ENCODE measurements around the gene PGM3.

PGM3 gene

DNA sequence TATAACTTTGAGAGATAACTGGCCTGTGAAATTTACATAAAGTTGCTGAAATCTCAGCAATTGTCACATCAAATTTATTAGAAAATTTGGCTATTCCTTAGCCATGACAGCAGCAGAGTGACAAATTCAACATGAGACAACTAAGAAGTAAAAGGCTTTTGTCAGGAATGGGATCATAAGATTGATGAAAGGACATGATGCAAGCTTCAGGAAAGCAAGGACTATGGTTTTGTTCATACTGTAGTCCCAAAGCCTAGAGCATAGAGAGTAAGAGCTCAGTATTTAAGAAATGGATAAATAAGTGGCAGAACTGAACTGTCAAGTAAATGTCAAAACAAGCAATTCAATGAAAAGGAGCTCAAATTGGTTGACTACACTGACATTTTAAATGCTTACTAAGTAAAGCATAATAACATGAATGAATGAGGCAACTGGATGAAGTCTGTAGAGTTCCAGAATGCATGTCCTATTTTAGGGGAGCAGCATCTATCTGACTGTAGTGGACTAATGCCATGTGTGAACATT lies 12.6 kb downstream of the PGM3 start:
- Histone ChIP-seq H3K4me3 (ENCODE audit: low read length) (no peak overlapping the region), H3K9ac (ENCODE audit: low read depth, low read length) (no peak overlapping the region), H3K4me1 (ENCODE audit: insufficient read depth, low read length) (peaks cover 5% of the 10 kb centered on the region), H3K27ac (ENCODE audit: low read length) (no peak overlapping the region), H3K9me3 (ENCODE audit: insufficient read depth, low read depth, low read length) (no peaks in the 10 kb centered on the region), H3K27me3 (ENCODE audit: insufficient read depth, low read length) (no peaks in the 10 kb centered on the region), H3K36me3 (ENCODE audit: insufficient read depth, low read depth, low read length) (peaks cover 90% of the 10 kb centered on the region)

DNA sequence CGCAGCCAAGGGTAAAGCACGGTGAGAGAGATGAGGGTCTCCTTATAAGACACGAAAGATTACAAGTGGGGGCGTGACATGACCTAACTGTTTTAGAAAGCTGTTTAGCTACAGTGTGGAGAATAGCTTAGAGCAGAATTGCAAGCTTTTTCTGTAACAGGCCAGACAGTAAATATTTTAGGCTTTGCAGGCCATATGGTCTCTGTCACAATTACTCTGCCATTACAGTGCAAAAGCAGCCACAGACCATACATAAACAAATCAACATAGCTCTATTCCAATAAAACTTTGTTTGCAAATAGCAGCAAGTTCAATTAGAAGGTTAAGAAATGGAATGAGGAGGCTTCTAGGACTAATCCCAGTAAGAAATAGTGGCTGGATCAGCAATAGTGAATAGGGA lies 16.8 kb downstream of the PGM3 start:
- Histone ChIP-seq H3K27me3 (ENCODE audit: insufficient read depth, low read length) (no peaks in the 10 kb centered on the region), H3K4me1 (ENCODE audit: insufficient read depth, low read length) (peaks cover 1% of the 10 kb centered on the region), H3K4me3 (ENCODE audit: low read length) (no peak overlapping the region), H3K27ac (ENCODE audit: low read length) (no peak overlapping the region), H3K36me3 (ENCODE audit: insufficient read depth, low read depth, low read length) (peaks cover 94% of the 10 kb centered on the region), H3K9ac (ENCODE audit: low read depth, low read length) (no peak overlapping the region), H3K9me3 (ENCODE audit: insufficient read depth, low read depth, low read length) (no peaks in the 10 kb centered on the region)

DNA sequence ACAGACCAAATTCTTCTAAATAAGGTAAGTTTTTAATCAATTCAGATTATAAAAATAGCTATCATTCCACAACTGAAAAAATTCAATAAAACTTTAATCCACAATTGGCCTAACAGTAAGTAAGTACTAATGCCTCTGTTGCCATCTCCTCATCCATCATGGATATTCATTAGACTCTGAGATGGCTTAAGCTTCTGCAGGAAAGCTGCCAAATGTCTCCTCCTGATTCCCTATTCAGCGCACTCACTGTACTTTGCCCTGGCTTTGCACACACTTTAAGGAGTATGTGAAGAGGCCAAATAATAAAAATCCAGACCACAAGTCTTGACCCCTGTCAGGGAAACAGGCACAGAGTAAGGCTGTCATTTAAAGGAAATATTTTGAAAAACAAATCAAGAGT lies 23.6 kb downstream of the PGM3 start:
- Histone ChIP-seq H3K9ac (ENCODE audit: low read depth, low read length) (no peak overlapping the region), H3K4me1 (ENCODE audit: insufficient read depth, low read length) (no peaks in the 10 kb centered on the region), H3K36me3 (ENCODE audit: insufficient read depth, low read depth, low read length) (peaks cover 98% of the 10 kb centered on the region), H3K9me3 (ENCODE audit: insufficient read depth, low read depth, low read length) (no peaks in the 10 kb centered on the region), H3K27me3 (ENCODE audit: insufficient read depth, low read length) (no peaks in the 10 kb centered on the region), H3K27ac (ENCODE audit: low read length) (no peak overlapping the region), H3K4me3 (ENCODE audit: low read length) (no peak overlapping the region)

DNA sequence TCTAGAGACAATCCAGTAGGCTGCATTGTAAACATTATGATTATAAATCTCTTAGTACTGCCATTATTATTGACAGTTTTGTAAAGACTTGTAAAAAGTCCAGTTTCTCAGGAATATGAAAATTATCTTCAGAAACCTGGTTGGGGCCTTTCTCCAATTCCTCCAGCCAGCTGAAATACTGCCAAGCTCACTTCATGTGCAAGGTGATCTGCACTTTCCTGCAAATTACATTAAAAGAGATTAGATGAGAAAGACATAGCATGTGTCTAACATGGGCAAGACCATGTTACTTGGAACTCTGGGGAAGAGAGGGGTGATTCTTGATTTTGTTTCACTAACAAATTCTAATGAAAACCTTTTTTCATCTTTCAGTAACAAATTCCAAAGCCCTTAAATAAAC lies 24.0 kb downstream of the PGM3 start:
- H3K36me3 ChIP-seq (ENCODE audit: insufficient read depth, low read depth, low read length) = peaks cover 98% of the 10 kb centered on the region
- no peak overlapping the region for H3K27ac ChIP-seq (ENCODE audit: low read length)
- H3K4me1 ChIP-seq (ENCODE audit: insufficient read depth, low read length) = no peaks in the 10 kb centered on the region
- H3K9ac ChIP-seq (ENCODE audit: low read depth, low read length) = no peak overlapping the region
- no peaks in the 10 kb centered on the region for H3K9me3 ChIP-seq (ENCODE audit: insufficient read depth, low read depth, low read length)
- H3K4me3 ChIP-seq (ENCODE audit: low read length) = no peak overlapping the region
- no peaks in the 10 kb centered on the region for H3K27me3 ChIP-seq (ENCODE audit: insufficient read depth, low read length)

DNA sequence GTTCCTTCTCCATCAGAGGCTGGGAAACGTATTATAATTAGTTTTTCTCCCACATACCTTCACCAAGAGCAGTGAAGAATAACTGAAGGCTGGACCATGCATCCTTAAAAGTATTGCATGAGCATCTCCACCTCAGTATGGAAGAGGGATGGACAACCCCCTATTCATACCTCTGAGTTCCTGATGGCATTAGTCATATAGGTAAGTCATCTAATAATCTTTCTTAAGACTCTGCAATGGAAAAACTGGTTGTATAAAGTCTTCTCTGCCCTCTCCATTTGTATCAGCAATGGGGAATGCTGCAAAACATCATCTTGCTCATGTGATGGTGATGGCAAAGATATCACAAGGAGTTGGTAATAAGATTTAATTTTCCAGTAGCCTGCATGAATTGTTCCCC lies 24.5 kb downstream of the PGM3 start:
- H3K36me3 ChIP-seq (ENCODE audit: insufficient read depth, low read depth, low read length) = peaks cover 98% of the 10 kb centered on the region
- H3K27ac ChIP-seq (ENCODE audit: low read length) = no peak overlapping the region
- H3K9ac ChIP-seq (ENCODE audit: low read depth, low read length) = no peak overlapping the region
- H3K9me3 ChIP-seq (ENCODE audit: insufficient read depth, low read depth, low read length) = no peaks in the 10 kb centered on the region
- no peak overlapping the region for H3K4me3 ChIP-seq (ENCODE audit: low read length)
- no peaks in the 10 kb centered on the region for H3K4me1 ChIP-seq (ENCODE audit: insufficient read depth, low read length)
- H3K27me3 ChIP-seq (ENCODE audit: insufficient read depth, low read length) = no peaks in the 10 kb centered on the region

DNA sequence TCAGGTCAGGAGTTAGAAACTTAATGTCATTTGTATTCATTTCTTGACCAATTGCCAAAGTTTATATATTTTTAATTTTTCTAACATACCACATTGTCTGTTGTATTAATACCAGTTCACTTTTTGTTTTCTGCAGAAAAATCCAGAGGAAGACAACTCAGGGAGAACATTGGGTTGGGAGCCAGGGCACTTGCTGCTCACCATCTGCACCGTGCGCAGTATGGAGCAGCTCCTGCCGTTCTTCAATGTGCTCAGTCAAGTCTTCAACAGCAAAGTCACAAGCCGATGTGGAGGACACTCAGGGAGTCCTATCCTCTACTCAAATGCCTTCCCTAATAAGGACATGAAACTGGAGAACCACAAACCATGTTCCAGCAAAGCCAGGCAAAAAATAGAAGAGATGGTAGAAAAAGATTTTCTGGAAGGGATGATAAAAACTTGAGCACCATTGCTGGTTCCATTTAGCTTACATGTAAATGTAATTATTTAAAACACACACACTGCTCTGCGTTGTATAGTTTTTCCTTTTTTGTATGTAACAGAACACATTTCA lies 25.3 kb downstream of the PGM3 start:
- H3K9me3 ChIP-seq (ENCODE audit: insufficient read depth, low read depth, low read length) = no peaks in the 10 kb centered on the region
- H3K27ac ChIP-seq (ENCODE audit: low read length) = no peak overlapping the region
- H3K27me3 ChIP-seq (ENCODE audit: insufficient read depth, low read length) = no peaks in the 10 kb centered on the region
- H3K4me1 ChIP-seq (ENCODE audit: insufficient read depth, low read length) = no peaks in the 10 kb centered on the region
- H3K9ac ChIP-seq (ENCODE audit: low read depth, low read length) = no peak overlapping the region
- H3K4me3 ChIP-seq (ENCODE audit: low read length) = no peak overlapping the region
- H3K36me3 ChIP-seq (ENCODE audit: insufficient read depth, low read depth, low read length) = peaks cover 98% of the 10 kb centered on the region

DNA sequence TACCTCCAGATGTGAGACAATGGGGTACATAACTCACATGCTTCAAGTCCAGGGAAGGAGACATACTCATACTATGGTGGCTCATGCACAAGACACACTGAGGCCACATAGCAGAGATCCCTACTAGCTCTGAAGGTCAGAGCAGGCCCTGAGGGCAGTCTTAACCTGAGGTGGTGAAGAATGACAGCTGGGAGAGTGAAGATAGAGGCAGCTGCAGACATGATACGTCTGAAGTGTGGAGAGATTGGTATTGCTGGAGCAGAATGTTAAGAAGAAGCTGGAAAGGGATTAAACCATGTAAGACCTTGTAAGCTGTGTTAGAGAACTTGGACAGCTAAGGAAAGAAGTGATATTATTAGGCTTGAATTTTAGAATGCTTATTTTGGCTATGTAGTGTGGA lies 32.9 kb downstream of the PGM3 start:
- H3K9me3 ChIP-seq (ENCODE audit: insufficient read depth, low read depth, low read length) = no peaks in the 10 kb centered on the region
- no peaks in the 10 kb centered on the region for H3K4me1 ChIP-seq (ENCODE audit: insufficient read depth, low read length)
- no peak overlapping the region for H3K9ac ChIP-seq (ENCODE audit: low read depth, low read length)
- H3K4me3 ChIP-seq (ENCODE audit: low read length) = no peak overlapping the region
- no peaks in the 10 kb centered on the region for H3K27me3 ChIP-seq (ENCODE audit: insufficient read depth, low read length)
- peaks cover 69% of the 10 kb centered on the region for H3K36me3 ChIP-seq (ENCODE audit: insufficient read depth, low read depth, low read length)
- no peak overlapping the region for H3K27ac ChIP-seq (ENCODE audit: low read length)

DNA sequence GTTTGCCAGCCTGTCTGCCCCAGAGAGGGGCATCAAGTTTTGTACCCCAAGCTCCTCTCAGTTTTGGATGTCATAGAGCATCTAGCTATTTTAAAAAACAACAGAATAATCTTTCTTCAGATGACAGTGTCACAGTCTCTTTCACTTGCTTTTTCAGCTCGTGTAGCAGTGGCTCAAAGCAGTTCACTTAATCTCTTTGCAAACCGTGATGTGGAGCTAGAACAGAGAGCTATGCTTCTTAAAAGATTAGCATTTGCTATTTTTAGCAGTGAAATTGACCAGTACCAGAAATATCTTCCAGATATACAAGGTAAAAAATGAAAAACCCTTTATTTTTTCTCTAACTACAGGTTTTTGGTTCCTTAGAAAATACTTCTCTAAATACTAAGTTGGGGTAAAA lies 37.3 kb downstream of the PGM3 start:
- Histone ChIP-seq H3K4me3 (ENCODE audit: low read length) (no peak overlapping the region), H3K9ac (ENCODE audit: low read depth, low read length) (no peak overlapping the region), H3K4me1 (ENCODE audit: insufficient read depth, low read length) (no peaks in the 10 kb centered on the region), H3K36me3 (ENCODE audit: insufficient read depth, low read depth, low read length) (peaks cover 77% of the 10 kb centered on the region), H3K9me3 (ENCODE audit: insufficient read depth, low read depth, low read length) (no peaks in the 10 kb centered on the region), H3K27ac (ENCODE audit: low read length) (no peak overlapping the region), H3K27me3 (ENCODE audit: insufficient read depth, low read length) (no peaks in the 10 kb centered on the region)

DNA sequence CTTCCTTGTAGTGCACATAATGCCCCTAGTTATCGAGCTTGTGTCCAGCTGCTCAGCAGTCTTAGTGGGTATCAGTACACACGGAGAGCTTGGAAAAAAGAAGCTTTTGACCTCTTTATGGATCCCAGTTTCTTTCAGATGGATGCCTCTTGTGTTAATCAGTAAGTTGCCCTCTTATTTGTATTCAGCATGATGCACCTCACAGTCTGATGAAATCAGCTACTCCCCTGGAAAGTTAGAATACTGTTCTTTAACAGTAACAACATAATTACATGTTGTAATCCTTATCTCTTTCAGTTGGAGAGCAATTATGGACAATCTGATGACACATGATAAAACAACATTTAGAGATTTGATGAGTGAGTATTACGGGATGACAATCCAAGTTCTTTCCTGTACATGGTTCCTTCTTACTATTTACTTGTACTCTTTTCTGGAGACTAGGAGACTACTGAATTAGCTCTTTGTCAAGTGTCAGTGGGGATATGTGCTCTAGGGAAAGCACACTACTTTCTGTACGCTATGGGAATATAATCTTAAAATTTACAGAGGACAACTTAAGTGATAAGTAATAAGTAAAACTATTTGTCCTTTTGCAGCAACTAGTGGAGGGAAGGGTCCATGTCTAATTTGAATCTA lies 39.1 kb downstream of the PGM3 start:
- Histone ChIP-seq H3K4me3 (ENCODE audit: low read length) (no peak overlapping the region), H3K9ac (ENCODE audit: low read depth, low read length) (no peak overlapping the region), H3K27ac (ENCODE audit: low read length) (no peak overlapping the region), H3K36me3 (ENCODE audit: insufficient read depth, low read depth, low read length) (peaks cover 62% of the 10 kb centered on the region), H3K4me1 (ENCODE audit: insufficient read depth, low read length) (no peaks in the 10 kb centered on the region), H3K27me3 (ENCODE audit: insufficient read depth, low read length) (no peaks in the 10 kb centered on the region), H3K9me3 (ENCODE audit: insufficient read depth, low read depth, low read length) (no peaks in the 10 kb centered on the region)

DNA sequence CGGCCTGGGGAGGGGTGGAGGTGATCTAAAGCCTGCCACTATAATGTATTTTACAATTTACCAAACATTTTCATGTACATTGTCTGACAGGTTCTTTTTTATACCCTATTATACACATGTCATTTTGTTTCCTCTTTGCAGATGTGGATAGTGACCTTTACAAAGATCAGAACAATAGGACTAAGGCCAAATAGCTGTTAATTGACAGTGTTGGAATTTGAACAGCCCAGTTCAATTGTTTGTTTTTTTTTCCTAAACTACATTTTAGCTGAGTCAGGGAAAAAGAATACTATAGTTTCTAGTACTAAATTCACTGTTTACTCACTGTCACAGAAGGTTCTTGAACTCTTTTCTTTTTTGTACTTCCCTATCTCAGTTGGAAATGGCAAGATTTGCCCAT lies 40.2 kb downstream of the PGM3 start:
- Histone ChIP-seq H3K9ac (ENCODE audit: low read depth, low read length) (no peak overlapping the region), H3K27ac (ENCODE audit: low read length) (no peak overlapping the region), H3K4me1 (ENCODE audit: insufficient read depth, low read length) (no peaks in the 10 kb centered on the region), H3K27me3 (ENCODE audit: insufficient read depth, low read length) (no peaks in the 10 kb centered on the region), H3K36me3 (ENCODE audit: insufficient read depth, low read depth, low read length) (peaks cover 70% of the 10 kb centered on the region), H3K9me3 (ENCODE audit: insufficient read depth, low read depth, low read length) (no peaks in the 10 kb centered on the region), H3K4me3 (ENCODE audit: low read length) (no peak overlapping the region)

DNA sequence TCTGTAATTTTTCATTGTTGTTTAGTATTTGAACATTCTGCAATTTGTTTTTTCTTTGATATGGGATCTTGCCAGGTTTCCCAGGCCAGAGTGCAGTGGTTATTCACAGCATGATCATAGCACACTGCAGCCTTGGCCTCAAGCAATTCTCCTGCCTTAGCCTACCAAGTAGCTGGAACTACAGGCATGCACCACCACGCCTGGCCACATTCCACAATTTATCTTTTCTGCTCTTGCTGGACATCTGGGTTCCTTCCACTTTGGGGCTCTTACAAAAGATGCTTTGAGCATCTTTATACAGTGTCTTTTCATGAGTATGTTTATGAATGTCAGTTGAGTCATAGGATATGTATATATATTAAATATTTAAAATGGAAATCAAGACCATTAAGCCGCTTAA lies 42.0 kb downstream of the PGM3 start:
- Histone ChIP-seq H3K27ac (ENCODE audit: low read length) (no peak overlapping the region), H3K9ac (ENCODE audit: low read depth, low read length) (no peak overlapping the region), H3K9me3 (ENCODE audit: insufficient read depth, low read depth, low read length) (no peaks in the 10 kb centered on the region), H3K4me3 (ENCODE audit: low read length) (no peak overlapping the region), H3K36me3 (ENCODE audit: insufficient read depth, low read depth, low read length) (peaks cover 61% of the 10 kb centered on the region), H3K27me3 (ENCODE audit: insufficient read depth, low read length) (no peaks in the 10 kb centered on the region), H3K4me1 (ENCODE audit: insufficient read depth, low read length) (no peaks in the 10 kb centered on the region)

DNA sequence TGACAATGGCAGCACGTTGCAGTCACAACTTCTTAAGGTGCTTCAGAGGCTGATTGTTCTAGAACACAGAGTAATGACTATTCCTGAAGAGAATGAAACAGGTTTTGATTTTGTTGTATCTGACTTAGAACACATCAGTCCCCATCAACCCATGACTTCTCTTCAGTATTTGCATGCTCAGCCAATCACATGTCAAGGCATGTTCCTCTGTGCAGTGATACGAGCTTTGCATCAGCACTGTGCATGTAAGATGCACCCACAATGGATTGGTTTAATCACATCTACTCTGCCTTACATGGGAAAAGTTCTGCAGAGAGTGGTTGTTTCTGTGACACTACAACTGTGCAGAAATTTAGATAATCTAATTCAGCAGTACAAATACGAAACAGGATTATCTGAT lies 54.3 kb downstream of the PGM3 start:
- no peaks in the 10 kb centered on the region for H3K9me3 ChIP-seq (ENCODE audit: insufficient read depth, low read depth, low read length)
- peaks cover 84% of the 10 kb centered on the region for H3K36me3 ChIP-seq (ENCODE audit: insufficient read depth, low read depth, low read length)
- no peaks in the 10 kb centered on the region for H3K27me3 ChIP-seq (ENCODE audit: insufficient read depth, low read length)
- H3K27ac ChIP-seq (ENCODE audit: low read length) = no peak overlapping the region
- no peak overlapping the region for H3K4me3 ChIP-seq (ENCODE audit: low read length)
- H3K4me1 ChIP-seq (ENCODE audit: insufficient read depth, low read length) = no peaks in the 10 kb centered on the region
- no peak overlapping the region for H3K9ac ChIP-seq (ENCODE audit: low read depth, low read length)
